ELR (cell line): ENCODE results near the gene BLM.

Source experiments
- DNase-seq: peaks from one replicate; pipeline ENCODE4 v3.0.0-alpha.2; 2015; ENCODE audit warnings: low read depth

Gene BLM

DNA sequence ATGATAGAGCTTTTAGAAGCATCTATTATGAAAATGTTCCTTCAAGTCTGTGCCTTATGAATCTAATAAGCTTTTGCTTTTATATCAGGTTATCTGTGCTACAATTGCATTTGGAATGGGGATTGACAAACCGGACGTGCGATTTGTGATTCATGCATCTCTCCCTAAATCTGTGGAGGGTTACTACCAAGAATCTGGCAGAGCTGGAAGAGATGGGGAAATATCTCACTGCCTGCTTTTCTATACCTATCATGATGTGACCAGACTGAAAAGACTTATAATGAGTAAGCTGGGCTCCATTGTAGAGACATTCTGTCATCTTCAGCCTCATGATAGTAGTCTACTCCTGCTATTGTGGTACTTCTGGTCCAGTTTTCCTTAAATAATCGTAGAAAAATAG, 73.4 kb downstream of the BLM start:
- DNase-seq = no peak

DNA sequence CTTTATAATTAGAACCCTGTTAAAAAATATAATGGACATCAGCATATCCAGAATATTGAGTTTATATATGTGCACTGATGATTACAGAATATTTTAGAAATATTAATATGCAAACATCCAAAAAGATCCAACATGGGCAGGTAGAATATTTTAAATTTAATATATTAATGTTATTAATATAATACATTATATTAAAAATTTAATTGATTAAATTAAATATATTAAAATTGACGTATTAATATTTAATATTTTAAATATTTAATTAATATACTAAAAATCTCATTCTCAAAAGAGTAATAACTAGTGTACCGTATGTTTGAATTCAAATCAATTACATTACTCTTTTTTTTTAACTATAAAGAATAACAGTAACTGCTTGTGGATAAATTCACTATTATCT, 77.4 kb downstream of the BLM start:
- no peak for DNase-seq

DNA sequence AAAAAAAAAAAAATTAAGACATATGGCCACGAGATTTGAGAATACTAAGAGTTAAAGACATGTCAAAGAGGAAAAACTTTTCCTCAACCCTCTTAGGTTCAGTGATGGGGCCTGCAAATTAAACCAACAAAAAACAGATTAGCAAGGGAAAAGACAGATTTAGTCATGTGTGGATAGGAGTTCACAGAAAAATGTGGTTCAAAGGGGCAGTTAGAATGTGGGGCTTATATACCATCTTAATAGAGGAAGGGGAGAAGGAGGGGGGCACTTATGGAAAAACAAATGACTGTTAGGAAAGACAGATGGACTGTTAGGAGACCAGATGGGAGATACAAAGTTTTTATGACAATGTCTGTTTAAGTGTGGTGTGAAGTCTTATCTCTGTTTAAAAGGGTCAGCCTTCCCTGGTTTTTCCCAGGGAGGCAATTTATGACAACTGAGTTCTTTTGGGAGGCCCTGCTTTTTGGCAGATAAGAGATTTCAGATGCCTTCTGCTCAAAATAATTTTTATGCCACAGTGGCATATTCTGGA, 82.6 kb downstream of the BLM start:
- DNase-seq = no peak

DNA sequence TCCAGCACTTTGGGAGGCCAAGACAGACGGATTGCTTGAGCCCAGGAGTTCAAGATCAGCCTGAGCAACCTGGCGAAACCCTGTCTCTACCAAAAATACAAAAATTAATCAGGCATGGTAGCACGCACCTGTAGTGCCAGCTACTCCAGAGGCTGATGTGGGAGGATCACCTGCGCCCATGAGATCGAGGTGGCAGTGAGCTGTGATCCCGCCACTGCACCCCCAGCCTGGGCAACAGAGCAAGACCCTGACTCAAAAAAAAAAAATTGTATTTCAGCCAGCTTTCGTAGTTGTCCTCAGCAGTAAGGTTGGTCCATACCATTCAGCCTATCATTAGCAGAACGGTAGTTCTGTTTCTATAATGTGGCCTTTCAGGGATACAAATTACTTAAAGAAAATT, 84.7 kb downstream of the BLM start:
- no peak for DNase-seq

DNA sequence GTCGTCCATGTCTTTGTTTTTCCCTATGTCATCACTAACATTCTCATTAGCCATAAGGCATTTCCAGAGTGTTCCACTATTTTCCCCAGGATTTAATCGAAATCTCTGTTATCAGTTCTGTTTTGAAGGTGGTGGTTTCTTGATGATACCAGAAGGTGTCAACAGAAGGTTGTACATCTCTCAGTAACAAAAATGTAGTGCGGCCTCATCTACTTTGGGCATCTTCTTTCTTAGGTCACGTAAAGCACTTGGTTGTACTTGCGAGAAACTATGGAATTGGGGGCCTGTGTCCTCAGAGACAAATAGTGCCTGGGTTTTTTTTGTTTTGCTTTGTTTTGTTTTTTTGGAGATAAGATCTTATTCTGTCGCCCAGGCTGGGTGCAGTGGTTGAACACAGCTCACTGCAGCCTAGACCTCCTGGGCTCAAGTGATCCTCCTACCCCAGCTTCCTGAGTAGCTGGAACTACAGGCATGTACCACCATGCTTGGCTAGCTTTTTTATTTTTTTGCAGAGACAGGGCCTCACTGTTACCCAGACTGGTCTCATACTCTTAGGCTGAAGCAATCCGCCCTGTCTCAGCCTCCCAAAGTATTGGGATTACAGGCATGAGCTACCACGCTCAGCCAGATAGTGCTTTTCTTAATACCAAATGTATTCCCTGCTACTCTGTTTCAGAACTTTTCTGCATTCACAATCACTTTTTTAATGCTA, 90.1 kb downstream of the BLM start:
- peak; percentile 13 for DNase-seq

DNA sequence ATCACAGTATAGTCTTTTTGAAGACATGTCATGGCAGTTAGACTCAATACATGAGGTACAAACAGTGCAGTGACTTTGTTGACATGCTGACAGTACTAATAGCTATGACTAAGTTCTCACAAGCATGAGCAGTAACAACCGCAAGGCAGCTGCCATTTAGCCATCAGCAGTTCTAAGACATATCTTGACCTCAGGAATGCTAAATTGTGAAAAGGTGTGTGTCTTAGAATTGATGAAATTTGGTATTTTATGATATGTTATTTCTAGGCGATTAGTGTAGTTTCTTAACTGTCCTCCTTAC, 90.6 kb downstream of the BLM start:
- no peak for DNase-seq

DNA sequence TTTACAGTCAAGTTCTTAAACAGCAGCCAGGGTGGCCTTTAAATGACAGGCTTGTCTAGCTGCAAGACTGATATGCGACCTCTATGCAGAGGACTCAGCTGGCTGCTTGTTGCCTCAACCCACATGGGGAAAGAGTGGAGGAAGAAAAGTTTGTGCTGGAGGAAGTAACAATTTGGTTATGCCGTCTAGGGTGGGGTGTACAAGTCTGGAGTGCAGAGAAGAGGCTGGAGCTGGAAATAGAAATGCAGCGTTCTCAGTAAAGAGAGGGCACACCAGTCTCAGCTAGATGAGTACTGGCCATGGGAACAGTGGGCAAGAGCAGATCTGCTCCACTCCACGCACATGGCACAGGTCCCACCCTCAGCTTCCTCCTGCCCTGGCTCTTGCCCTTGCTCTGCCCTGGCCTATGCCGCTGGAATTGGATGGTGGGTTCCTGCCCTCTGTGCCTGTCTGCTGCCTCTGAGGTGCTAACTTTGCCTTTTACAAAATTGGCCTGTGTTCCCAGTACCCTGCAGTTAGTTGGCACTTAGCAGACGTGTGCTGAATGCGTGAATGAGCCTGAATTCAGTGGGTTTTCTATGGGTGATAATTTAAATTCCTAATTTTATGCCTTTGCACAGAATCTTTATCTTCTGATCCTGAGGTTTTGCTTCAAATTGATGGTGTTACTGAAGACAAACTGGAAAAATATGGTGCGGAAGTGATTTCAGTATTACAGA, 91.5 kb downstream of the BLM start:
- DNase-seq = no peak

DNA sequence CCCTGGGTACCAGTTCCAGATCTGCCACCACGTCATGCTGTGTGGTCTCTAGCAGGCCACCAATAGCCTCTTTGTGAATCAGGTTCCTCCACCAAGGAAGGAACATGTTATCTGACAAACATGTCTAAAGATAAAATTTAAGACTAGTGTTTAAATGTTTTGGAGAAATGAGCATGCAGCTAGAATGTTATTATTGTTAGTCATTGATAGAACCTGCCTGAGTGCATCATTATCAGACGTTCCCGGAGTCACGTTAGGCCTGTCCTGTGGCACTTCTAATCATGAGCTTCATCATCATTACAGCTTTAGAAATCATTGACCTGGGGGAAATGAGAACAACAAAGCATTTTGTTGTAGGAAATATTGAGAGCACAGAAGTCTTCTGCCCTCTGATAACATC, 92.4 kb downstream of the BLM start:
- no peak for DNase-seq

DNA sequence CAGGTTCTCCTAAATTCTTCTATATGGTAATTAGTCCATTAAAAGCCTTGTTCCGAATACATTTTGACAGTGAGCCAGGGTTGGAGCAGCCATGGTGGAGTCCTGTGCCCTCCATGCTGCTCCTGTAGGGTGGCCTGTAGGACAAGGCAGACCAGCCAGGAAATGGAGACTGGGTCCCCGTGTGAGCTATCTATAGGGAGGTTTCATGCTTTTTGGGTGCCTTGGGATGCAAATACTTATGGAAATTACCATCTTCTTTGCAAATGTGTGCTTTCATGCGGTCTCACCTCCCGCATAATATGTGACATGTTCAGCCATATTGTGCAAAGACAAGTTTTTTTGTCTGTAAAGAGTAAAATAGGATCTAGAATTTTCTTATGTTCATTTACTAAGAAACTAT, 93.2 kb downstream of the BLM start:
- DNase-seq = no peak

DNA sequence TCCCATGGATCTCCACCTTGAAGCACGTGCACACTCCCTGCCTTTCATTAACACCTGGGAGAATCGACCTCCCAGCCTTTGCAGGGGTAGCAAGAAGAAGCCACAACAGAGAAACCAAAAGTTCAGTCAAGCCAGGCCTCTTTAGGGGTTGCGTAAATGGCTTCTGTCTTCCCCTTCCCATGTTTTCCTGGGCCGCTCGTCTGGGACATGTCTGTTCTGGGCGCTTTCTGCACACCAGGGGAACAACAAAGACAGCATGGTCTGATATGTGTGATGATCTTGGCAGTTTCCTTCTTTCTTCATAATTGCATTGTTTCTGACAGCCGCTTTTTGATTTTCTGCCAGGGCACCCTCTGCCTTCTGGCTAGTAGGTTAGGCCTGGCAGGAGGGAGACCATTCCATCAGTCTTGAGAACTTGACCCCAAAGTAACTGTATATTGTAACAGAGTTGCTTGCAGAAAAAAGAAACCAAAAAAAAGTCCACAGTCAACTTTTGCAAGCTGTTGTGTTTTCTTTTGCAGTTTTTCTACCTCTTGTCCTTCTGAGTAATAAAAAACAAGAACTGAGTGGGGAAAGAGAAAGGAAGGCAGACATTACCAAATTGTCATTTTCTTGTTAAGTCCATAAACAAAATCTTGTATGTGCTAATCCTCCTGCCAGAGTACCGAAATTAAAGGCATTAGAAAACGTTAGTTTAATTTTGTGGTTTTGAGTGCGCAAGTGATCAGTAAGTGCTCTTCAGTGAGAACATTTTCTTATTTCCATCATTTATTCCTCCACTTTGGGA, 95.2 kb downstream of the BLM start:
- DNase-seq = no peak

DNA sequence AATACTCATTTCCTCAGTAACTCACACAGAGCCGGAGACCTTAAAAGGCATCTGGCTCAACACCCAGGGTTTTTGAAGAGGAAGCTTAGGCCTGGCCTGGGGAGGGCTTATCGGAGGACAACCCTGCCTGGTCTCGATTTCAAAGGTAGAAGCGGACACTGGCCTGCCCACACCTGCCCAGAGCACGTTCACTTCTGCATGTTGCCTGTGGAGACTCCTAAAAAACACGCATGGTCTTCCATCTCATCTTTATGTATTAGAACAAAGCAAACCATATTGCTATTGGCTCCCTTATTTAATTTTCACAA, 95.8 kb downstream of the BLM start:
- DNase-seq = no peak

DNA sequence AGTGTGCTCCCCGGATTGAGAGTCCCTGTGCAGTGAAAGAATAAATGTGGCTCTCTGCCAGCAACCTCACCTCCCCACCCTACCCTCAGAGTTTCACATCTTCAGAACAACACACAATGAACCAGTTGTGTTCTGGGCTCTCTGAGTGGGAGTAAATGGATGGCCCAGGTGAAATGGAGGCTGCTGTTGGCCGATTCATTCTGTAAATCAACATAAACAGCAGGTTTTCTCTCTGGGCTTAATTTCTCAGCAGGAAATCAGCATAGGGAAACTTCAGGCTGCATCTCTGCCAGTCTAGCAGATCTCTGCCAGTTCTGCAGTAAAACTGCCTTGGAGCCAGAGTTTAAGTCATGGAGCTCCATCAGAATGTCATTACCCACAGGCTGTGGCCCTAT, 96.6 kb downstream of the BLM start:
- DNase-seq = no peak

DNA sequence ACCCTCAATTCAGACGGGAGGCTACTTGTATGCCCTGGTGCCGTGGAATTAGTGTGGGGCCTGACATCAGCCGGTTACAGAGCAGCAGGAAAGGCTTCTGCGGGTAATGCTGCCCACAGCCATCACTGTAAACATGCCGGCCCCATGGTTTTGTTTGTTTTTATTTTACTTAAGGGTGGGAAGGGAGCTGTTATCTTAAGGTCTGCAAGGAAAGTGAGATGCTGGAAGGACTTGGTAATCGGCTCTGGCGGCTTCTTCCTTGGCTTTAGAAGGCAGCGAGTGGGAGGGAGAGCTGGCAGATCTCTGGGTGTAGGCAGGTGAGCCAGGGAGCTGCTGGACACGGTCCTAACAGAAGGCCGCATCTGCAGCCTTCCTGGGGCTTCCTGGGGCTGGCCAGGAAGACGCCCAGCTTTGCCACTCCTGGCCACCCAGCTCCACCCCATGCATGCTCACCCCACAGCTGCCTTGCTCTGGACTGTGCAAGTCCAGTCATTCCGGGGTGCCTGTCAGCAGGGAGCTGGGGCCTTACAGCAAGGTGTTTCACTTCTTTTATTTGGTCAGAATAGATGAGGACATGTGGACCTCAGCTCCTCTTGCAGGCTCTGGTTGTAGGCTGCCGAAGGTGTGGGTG, 97.2 kb downstream of the BLM start:
- DNase-seq = no peak

DNA sequence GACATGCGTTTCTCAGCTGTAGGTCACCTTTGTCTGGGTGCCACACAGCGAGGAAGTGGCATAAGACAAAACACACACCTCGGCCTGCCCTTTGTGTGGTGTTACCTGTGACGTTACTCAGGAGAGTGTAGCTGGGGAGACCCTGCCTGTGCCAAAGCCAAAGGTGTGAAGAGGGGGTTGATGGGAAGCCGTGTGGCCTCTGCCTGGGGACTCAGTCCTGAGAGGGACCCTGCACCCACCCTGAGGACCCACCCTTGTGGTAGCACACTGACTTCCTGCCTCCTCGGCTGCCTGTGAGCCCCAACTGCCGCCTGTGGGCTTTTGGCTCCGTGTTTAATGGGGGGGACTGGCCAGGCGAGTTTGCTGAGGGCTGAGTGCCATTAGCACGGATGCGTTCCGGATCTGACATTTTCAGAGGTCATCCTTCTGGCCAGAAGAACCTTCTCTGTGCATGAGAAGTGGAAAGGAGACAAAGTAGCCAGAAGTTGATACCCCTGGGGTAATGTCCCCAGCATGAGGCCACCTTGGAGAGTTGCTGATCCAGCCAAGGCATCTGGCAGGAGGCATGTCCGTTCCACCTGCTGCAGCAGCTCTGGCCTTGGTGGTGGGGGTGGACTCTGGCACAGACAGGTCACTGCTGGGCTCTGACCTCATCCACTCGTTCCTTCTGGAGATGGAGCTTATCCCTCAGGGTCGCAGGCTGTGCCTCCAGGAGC, 99.4 kb downstream of the BLM start:
- DNase-seq = no peak

DNA sequence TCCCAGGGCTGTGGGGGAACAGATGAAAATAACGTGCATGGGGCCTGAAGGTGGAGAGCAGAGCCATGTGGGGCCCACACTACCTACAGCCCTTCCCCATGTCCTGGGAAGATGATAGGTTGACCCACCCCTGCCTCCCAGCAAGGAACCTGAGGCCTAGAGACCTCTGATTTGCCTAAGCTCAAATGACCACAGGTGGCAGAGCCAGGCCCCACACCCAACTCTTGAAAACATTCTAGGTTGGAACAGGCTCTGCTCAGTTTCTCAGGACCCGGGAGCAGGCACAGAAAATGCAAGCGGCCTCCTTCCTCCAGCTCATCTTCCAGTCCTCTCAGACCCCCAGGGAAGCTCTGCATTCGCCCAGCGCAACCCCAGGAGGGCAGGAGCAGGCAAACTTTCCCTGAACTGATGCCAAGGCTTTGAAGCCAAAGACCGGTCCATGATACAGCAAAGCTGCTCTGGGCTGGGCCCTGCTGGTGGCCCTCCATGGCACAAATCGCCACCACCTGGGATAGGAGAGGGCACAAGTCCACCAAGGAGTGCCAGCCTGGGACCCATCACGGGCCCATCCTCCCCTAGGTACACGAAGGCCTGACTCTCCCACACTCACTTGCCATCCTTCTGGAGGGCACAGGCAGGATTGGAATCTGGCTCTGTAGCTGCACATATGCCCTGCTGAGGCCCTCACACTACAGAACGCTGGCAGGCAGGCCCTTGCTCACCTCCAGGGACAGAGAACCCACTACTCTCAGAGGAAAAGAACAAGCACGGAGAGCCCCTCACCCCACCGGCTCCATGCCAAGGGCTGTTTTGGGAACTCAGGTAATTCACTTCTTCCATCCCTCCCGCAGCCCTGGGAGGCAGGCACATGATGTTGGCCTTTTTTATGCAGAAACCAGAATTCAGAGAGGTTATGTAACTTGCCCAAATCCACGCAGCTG, 100.2 kb downstream of the BLM start:
- DNase-seq = no peak

DNA sequence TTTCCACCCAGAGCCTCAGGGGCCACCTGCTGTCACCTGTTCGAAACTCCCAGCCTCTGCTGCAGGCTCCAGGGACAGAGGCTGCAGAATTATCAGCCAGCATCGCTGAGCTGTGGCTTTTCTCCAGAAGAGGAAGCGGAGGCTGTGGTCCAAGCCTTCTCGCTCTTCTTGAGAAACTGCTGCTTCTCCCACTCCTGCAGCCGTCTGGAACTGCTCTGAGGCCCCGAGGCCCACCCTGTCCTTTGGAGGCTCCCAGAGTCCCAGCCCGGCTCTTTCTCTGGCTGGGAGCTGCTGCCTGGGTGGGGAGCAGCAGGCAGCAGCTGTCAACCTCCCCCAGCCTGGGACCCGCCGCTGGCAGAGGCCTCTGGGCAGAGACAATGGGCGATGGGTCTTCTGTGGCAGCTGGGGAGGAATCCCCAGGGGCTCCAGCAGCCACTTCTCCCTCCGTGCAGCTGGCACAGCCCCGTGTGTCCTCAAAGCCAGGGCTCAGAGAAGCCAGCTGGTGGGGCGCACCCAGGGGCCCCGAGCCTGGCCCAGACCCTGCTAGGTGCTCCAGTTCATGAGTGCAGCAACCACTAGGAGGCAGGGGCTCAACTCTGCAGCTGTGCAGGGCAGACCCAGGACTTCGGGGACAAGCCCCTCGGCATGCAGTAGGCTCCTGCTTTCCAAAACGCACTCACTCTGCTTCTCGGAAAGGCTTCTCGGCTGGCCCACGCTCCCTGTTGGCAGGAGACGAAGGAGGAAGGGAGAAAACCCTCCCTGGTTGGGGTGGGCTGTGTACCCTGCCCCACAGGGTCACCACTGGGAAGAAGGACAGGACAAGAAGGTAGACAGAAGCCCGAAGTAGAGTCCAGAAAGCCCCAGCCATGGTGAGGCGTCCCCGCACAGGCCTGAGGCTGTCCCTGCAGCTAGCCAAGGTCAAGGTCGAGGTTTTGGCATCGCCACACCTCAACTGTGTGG, 101.4 kb downstream of the BLM start:
- DNase-seq = no peak

DNA sequence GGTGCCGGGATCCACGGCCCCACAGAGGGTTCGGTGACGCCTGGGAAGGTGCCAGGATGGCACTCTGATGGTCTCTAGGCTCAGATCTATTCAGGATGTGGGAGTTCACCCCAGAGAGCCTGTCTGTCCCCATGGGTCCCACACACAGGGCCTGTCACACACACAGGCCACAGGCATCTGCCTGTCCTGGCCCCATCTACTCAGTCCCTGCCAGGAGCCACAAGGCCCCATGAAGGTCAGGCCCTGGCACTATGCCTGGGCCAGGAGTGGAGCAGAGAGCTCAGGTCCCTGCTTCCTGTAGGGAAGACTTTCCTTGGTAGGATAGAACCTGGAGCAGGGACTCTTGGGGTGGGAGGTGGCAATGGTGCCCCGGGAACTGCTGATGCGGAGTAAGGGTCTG, 102.2 kb downstream of the BLM start:
- DNase-seq = no peak

DNA sequence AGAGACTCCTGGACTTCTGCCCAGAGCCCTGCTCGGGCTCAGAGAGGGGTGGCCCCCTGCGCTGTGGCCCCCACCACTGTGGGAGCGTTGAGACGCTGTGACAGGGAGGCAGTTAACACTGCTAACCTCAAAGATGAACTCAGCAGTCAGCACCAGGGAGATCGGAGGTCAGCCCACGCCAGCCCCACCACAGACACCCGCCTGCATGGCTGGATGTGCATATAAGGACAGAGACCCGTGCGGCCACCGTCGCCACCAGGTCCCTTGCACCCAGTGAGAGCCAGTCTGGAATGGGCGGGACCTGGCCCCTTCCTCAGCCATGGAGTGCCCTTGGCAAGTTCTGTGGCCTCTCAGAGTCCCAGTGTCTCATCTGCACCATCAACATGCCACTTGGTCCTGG, 102.7 kb downstream of the BLM start:
- DNase-seq = no peak

DNA sequence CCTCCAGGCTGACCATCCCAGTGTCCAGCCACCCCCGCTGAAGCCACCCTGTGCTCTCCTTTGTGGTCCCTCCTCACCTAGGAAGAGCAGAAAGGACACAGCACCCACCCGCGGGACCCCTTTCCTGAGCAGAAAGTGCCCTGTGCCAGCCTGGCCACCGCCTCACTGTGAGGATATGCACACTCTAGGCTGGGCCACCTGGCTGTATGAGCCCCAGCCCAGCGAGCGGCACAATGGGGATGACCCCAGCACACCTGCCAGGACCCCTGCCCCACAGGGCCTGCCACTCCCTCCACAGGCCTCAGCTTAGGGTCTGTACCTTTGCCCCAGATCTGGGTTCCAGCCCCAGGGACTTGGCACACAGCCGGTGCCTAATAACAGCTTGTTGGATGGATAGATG, 103.3 kb downstream of the BLM start:
- no peak for DNase-seq
